K562 (cell line): ENCODE results near the gene CAMSAP3. TPM values are rescaled to one million over a fixed set of nuclear protein-coding genes. Genes with fewer than 3 reads are reported as not detected.

Experiments used
- GTF2A2 ChIP-seq: IDR thresholded peaks from 2 replicates; pipeline ENCODE4 v1.6.1; 2016; ENCODE audit warnings: mild to moderate bottlenecking, missing genetic modification characterization, missing compliant biosample characterization
- MXD1 ChIP-seq: fragments of 250-450 bp; sonication (Bioruptor Pico); IDR thresholded peaks from 2 replicates; pipeline ENCODE4 v1.8.0; 2021; ENCODE audit warnings: borderline replicate concordance, mild to moderate bottlenecking, moderate library complexity; ENCODE audit not compliant: poor library complexity, severe bottlenecking
- THRA ChIP-seq: fragments of 450-650 bp; IDR thresholded peaks from 2 replicates; pipeline ENCODE4 v1.6.1; 2017; ENCODE audit warnings: mild to moderate bottlenecking, moderate library complexity
- TSHZ1 ChIP-seq: fragments of 250-450 bp; sonication (Bioruptor Pico); IDR thresholded peaks from 2 replicates; pipeline ENCODE4 v1.4.0; 2020; ENCODE audit warnings: mild to moderate bottlenecking, moderate library complexity
- polyA plus RNA-seq, 8 experiments: library from polyadenylated mRNA; depleted of rRNA in 4 of 8; stranded (reverse) in 5 of 8; unstranded in 3 of 8; fragments of >200 nt; fragmentation: Nextera tagmentation in 2 of 8; fragmentation: Illumina TruSeq in 1 of 8; extraction: Ambion mirVana in 2 of 8; extraction: Trizol in 1 of 8; gene quantifications; 2 replicates each; pipeline versions ENCODE4 v1.2.1 to v1.2.3, GENCODE V29; 2011 to 2014; ENCODE audit warnings: inconsistent platforms in 1 of 8, missing spikeins in 1 of 8
- total RNA-seq, 7 experiments: library from RNA; depleted of rRNA in 6 of 7; stranded (reverse); fragments of >200 nt in 6 of 7; fragmentation: Illumina TruSeq in 2 of 7; extraction: Trizol in 2 of 7; gene quantifications; 2 replicates each; pipeline versions ENCODE4 v1.2.1 to v1.2.3, GENCODE V29; 2011 to 2021; ENCODE audit warnings: low replicate concordance in 1 of 7

Gene CAMSAP3
- total and polyA plus RNA-seq, 9 of the 15 experiments (the other 6 are each of a cell fraction or from before 2014, with no cell fraction given), result 0.01 to 0.89 (median 0.22) TPM; not detected in 1

- TF ChIP-seq TSHZ1 (CRISPR knock-in tag), result no peak
- no peak for TF ChIP-seq MXD1
- no peak for TF ChIP-seq THRA
- TF ChIP-seq GTF2A2 (tag), result no peak
Measured at GRCh38 chr19:7643031-7643415, 47.4 kb downstream of the CAMSAP3 start (continued).
